ENCODE results near the gene HLA-A. TPM values are rescaled to one million over a fixed set of nuclear protein-coding genes. Genes with fewer than 3 reads are reported as not detected.

HLA-A gene
- total and polyA plus RNA-seq, 2 of the 13 experiments (the other 11 are each of a cell fraction or from before 2014, with no cell fraction given): 345 to 527 TPM

DNA sequence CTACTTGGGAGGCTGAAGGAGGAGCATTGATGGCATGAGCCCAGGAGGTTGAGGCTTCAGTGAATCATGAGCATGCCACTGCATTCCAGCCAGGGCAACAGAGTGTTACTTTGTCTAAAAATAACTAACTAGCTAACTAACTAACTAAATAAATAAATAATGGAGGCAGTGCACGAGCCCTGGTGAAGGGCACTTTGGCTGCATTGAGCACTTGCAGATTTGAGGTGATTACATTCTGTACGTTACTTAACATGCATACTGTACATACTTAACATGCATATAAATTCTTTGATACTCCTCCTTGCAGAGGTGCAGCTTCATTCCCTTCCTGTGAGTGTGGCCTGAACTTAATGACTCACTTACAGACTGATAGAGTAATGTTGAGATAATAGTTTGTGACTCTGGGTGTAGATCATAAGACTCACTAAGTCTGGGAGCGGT is 10.7 kb downstream of the HLA-A start:
- H3K4me2 ChIP-seq (ENCODE audit: low read depth, low read length): no peak overlapping the region
- no peak overlapping the region for H3K27ac ChIP-seq (ENCODE audit: extremely low read length, insufficient read depth, low read length)
- H3K4me1 ChIP-seq (ENCODE audit: insufficient read depth, low read length): no peaks in the 10 kb centered on the region
- no peaks in the 10 kb centered on the region for H3K79me2 ChIP-seq (ENCODE audit: insufficient read depth, low read length)
- H2AFZ ChIP-seq (ENCODE audit: low read length): no peak overlapping the region
- no TSS peak for BruUV-seq (replicated peaks)
- in situ Hi-C loops (cut with HindIII; ENCODE audit: extremely low pct_ligation_motif_present, low pct_unique_long_range_greater_than_20kb) (no loop called here), intact Hi-C loops (cut with micrococcal nuclease; ENCODE audit: unreplicated experiment) (no loop called here)
- no peaks in the 10 kb centered on the region for H4K20me1 ChIP-seq (ENCODE audit: insufficient read depth, low read length)
- ATAC-seq (no peak), FAIRE-seq (no peak), DNase-seq (ENCODE audit: low spot score) (no peak)
- H3K9ac ChIP-seq (ENCODE audit: insufficient read depth, low read depth, low read length): no peak overlapping the region
- 78% methylated on average over 3 of the region's 3 CpGs for WGBS (ENCODE audit: low lambda C conversion rate)
- ChIA-PET POLR2A (no interaction called here), CTCF (ENCODE audit: low intra/inter-chr PET ratio, low total read pairs) (no interaction called here)
- H3K36me3 ChIP-seq (replicated peaks in 1 of 2; ENCODE audit: control insufficient read depth in 1 of 2, insufficient read depth in 2 of 2, low read length in 2 of 2): peaks cover 3% of the 10 kb centered on the region in 2 experiments; a peak in 2 of 5 replicates
- no peaks in the 10 kb centered on the region for H3K9me3 ChIP-seq (ENCODE audit: low read length)
- H3K27me3 ChIP-seq (ENCODE audit: control insufficient read depth in 1 of 2, insufficient read depth in 2 of 2, low read length in 2 of 2): no peaks in the 10 kb centered on the region
- no peak overlapping the region for H3K4me3 ChIP-seq (replicated peaks in 1 of 3; ENCODE audit: insufficient read depth in 1 of 3, low read depth in 2 of 3, low read length in 3 of 3)
- no peak for TF ChIP-seq RFX5 (IDR thresholded peaks at IDR 0.05; ENCODE audit: low read depth, low read length)
- TF ChIP-seq NR2F6 (IDR thresholded peaks at IDR 0.05): no peak
- no peak for TF ChIP-seq NR2F6 (CRISPR knock-in tag; IDR thresholded peaks at IDR 0.05)
- no peak for TF ChIP-seq ZBTB8A (CRISPR knock-in tag; IDR thresholded peaks at IDR 0.05; ENCODE audit: borderline replicate concordance, low read depth)
- no peak for TF ChIP-seq PRMT3 (CRISPR knock-in tag; IDR thresholded peaks at IDR 0.05; ENCODE audit: borderline replicate concordance, low read depth)

DNA sequence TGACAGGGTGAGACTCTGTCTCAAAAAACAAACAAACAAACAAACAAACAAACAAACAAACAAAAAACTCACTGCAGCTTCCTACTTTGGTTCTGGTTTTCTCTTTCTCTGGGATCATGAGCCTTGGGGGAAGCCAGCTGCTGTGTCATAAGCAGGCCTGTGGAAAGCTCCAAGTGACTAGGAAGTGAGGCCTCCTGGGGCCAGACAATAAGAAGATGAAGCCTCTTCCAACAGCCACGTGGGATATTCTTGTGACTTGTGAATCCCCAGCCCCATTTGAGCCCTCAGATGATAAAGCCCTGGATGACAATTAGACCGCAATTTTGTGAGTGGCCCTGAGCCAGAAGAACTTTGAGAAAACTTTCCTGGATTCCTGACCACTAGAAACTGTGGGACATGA is 11.4 kb downstream of the HLA-A start:
- POLR2A ChIA-PET: no interaction called here
- Histone ChIP-seq H3K9ac (ENCODE audit: insufficient read depth, low read depth, low read length) (no peak overlapping the region), H3K4me1 (ENCODE audit: insufficient read depth, low read length) (no peaks in the 10 kb centered on the region), H3K4me2 (ENCODE audit: low read depth, low read length) (no peak overlapping the region), H2AFZ (ENCODE audit: low read length) (no peak overlapping the region), H3K27ac (ENCODE audit: extremely low read length, insufficient read depth, low read length) (no peak overlapping the region), H3K9me3 (ENCODE audit: low read length) (no peaks in the 10 kb centered on the region), H4K20me1 (ENCODE audit: insufficient read depth, low read length) (no peaks in the 10 kb centered on the region), H3K36me3 (replicated peaks in 1 of 2; ENCODE audit: control insufficient read depth in 1 of 2, insufficient read depth in 2 of 2, low read length in 2 of 2) (peaks cover 3% of the 10 kb centered on the region in 2 experiments; a peak in 1 of 5 replicates), H3K79me2 (ENCODE audit: insufficient read depth, low read length) (no peaks in the 10 kb centered on the region), H3K4me3 (replicated peaks in 1 of 3; ENCODE audit: insufficient read depth in 1 of 3, low read depth in 2 of 3, low read length in 3 of 3) (no peak overlapping the region), H3K27me3 (ENCODE audit: control insufficient read depth in 1 of 2, insufficient read depth in 2 of 2, low read length in 2 of 2) (no peaks in the 10 kb centered on the region)
- DNase-seq (ENCODE audit: low spot score): no peak
- WGBS (ENCODE audit: low lambda C conversion rate): 58% methylated on average over 2 of the region's 2 CpGs
- FAIRE-seq: no peak
- BruUV-seq (replicated peaks): no TSS peak
- intact Hi-C loops (cut with micrococcal nuclease; ENCODE audit: unreplicated experiment) (no loop called here), in situ Hi-C loops (cut with HindIII; ENCODE audit: extremely low pct_ligation_motif_present, low pct_unique_long_range_greater_than_20kb) (no loop called here)
- CTCF ChIA-PET (ENCODE audit: low intra/inter-chr PET ratio, low total read pairs): no interaction called here
- ATAC-seq: no peak
- TF ChIP-seq CCDC6 (CRISPR knock-in tag; IDR thresholded peaks at IDR 0.05) (no peak), MXI1 (IDR thresholded peaks at IDR 0.05; ENCODE audit: borderline replicate concordance, low read depth, low read length) (no peak), TRIM24 (CRISPR knock-in tag; IDR thresholded peaks at IDR 0.05) (no peak), BCL6 (CRISPR knock-in tag; IDR thresholded peaks at IDR 0.05) (no peak), HOMEZ (CRISPR knock-in tag; IDR thresholded peaks at IDR 0.05; ENCODE audit: low read depth) (no peak), ZNF33A (CRISPR knock-in tag; IDR thresholded peaks at IDR 0.05; ENCODE audit: borderline replicate concordance) (no peak), MIER3 (CRISPR knock-in tag; IDR thresholded peaks at IDR 0.05; ENCODE audit: borderline replicate concordance) (no peak), ZNF780A (CRISPR knock-in tag; IDR thresholded peaks at IDR 0.05) (no peak), SOX5 (CRISPR knock-in tag; IDR thresholded peaks at IDR 0.05; ENCODE audit: borderline replicate concordance) (no peak), RELA (CRISPR knock-in tag; IDR thresholded peaks at IDR 0.05) (no peak), HNF4A (CRISPR knock-in tag; IDR thresholded peaks at IDR 0.05) (no peak)

All from HepG2 (cell line).